Measurements from ENCODE around the gene PIGR.

DNA sequence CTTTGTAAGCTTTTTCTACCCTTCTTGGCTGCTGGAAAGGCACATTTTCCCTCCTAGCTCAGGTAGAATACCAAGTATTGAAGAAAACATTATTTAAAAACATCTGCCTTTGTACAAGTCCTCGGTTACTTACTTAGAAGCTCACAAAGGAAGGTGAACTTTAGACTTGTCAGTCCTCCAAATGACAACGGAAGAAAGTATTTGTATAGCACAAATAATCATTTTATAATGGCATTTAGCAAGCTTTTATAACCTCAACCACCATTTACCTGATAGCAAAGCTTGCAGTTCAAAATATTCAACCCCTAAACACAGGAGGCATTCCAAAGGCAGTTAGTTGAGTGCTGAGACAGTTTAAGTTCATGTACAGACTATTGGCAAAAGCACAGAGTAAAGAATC, 26.5 kb upstream of the PIGR start:
- no peak for TF ChIP-seq POLR2A (IDR thresholded peaks at IDR 0.05)
- no peak for TF ChIP-seq CTCF (IDR thresholded peaks at IDR 0.05)
- TF ChIP-seq POLR2AphosphoS5 (IDR thresholded peaks at IDR 0.05), result no peak
